Loucy (cell line): ENCODE data around the gene ACAP1.

Source experiments
- CTCF ChIP-seq: fragments of 200-600 bp; sonication (generic); conservative IDR thresholded peaks from 2 replicates; pipeline ENCODE4 v1.5.1; 2014; ENCODE audit warnings: mild to moderate bottlenecking, antibody characterized with exemption, low read length
- EZH2phosphoT487 ChIP-seq: fragments of 200-600 bp; IDR thresholded peaks from 2 replicates; pipeline ENCODE4 v1.6.1; 2018; ENCODE audit warnings: antibody characterized with exemption, mild to moderate bottlenecking, moderate library complexity, borderline replicate concordance

GRCh38 chr17:7306911-7307685, 29.2 kb upstream of the ACAP1 start, which contains the start of gene EIF5A:
- TF ChIP-seq CTCF (no peak), EZH2phosphoT487 (no peak)
